HEK293 (cell line): ENCODE data around the gene ITGA11.

Experiments
- CTCF ChIA-PET: fragments of 350-600 bp; formaldehyde crosslinking; extraction: SDS; loops from one replicate; lab custom pipeline; 2021; ENCODE audit warnings: antibody characterized with exemption; lab: Yijun Ruan, JAX
- POLR2A ChIA-PET: fragments of 300-600 bp; formaldehyde crosslinking; extraction: SDS; loops from one replicate; lab custom pipeline; 2020; ENCODE audit warnings: antibody characterized with exemption, inconsistent platforms; lab: Yijun Ruan, JAX
- H3K27ac ChIP-seq: fragments of 200-500 bp; sonication (Bioruptor generic); 2 replicates; pipeline ENCODE4 v1.5.1; 2014; ENCODE audit warnings: low read depth, low read length, control low read depth, inconsistent platforms; ENCODE audit errors: extremely low read depth
- H3K36me3 ChIP-seq, 2 experiments: fragments of 200-500 bp in 1 of 2; sonication (Bioruptor generic) in 1 of 2; 1 replicate in 1 of 2; 2 replicates in 1 of 2; pipeline ENCODE4 v1.5.1; 2014 to 2017; ENCODE audit warnings: inconsistent platforms in 2 of 2, low read length in 2 of 2; ENCODE audit not compliant: control insufficient read depth in 2 of 2, insufficient read depth in 1 of 2
- H3K4me1 ChIP-seq: fragments of 200-500 bp; sonication (Bioruptor generic); 2 replicates; pipeline ENCODE4 v1.5.1; 2014; ENCODE audit warnings: mild to moderate bottlenecking, low read length, inconsistent platforms; ENCODE audit not compliant: control insufficient read depth, insufficient read depth
- H3K4me3 ChIP-seq: 2 replicates; pipeline ENCODE4 v1.5.1; 2011; ENCODE audit warnings: low read depth, mild to moderate bottlenecking, control low read depth, low read length, moderate library complexity
- H3K9me3 ChIP-seq: fragments of 200-500 bp; sonication (Bioruptor generic); 2 replicates; pipeline ENCODE4 v1.5.1; 2014; ENCODE audit warnings: low read depth, low read length, inconsistent platforms; ENCODE audit not compliant: control insufficient read depth, insufficient read depth
- BCL11A ChIP-seq: fragments of 450-650 bp; formaldehyde crosslinking; IDR thresholded peaks from 2 replicates; pipeline ENCODE4 v1.5.1; 2016; ENCODE audit warnings: low read depth, missing biosample characterization, missing genetic modification characterization
- GFI1B ChIP-seq: fragments of 450-650 bp; formaldehyde crosslinking; IDR thresholded peaks from 2 replicates; pipeline ENCODE4 v1.5.1; 2016; ENCODE audit warnings: missing biosample characterization, missing genetic modification characterization
- GLI4 ChIP-seq: fragments of 450-650 bp; formaldehyde crosslinking; IDR thresholded peaks from 2 replicates; pipeline ENCODE4 v1.5.1; 2016; ENCODE audit warnings: missing biosample characterization, missing genetic modification characterization
- HOXA7 ChIP-seq: sonication (generic); formaldehyde crosslinking; IDR thresholded peaks from 2 replicates; pipeline ENCODE4 v1.8.1; 2022; ENCODE audit warnings: missing genetic modification reagents, borderline replicate concordance
- KLF10 ChIP-seq: fragments of 450-650 bp; IDR thresholded peaks from 2 replicates; pipeline ENCODE4 v1.5.1; 2018; ENCODE audit warnings: missing biosample characterization, mild to moderate bottlenecking, missing genetic modification characterization
- SCRT1 ChIP-seq: fragments of 450-650 bp; formaldehyde crosslinking; IDR thresholded peaks from 2 replicates; pipeline ENCODE4 v1.5.1; 2016; ENCODE audit warnings: missing biosample characterization, missing genetic modification characterization, borderline replicate concordance
- SCRT2 ChIP-seq: fragments of 450-650 bp; formaldehyde crosslinking; IDR thresholded peaks from 2 replicates; pipeline ENCODE4 v1.5.1; 2016; ENCODE audit warnings: missing biosample characterization, missing genetic modification characterization
- ZFP37 ChIP-seq: fragments of 450-650 bp; formaldehyde crosslinking; IDR thresholded peaks from 2 replicates; pipeline ENCODE4 v1.5.1; 2016; ENCODE audit warnings: missing biosample characterization, missing genetic modification characterization
- ZNF121 ChIP-seq: fragments of 450-650 bp; formaldehyde crosslinking; IDR thresholded peaks from 2 replicates; pipeline ENCODE4 v1.5.1; 2016; ENCODE audit warnings: missing biosample characterization, missing genetic modification characterization
- ZNF133 ChIP-seq: fragments of 450-650 bp; formaldehyde crosslinking; IDR thresholded peaks from 2 replicates; pipeline ENCODE4 v1.5.1; 2016; ENCODE audit warnings: missing biosample characterization, missing genetic modification characterization
- ZNF391 ChIP-seq: fragments of 450-650 bp; formaldehyde crosslinking; IDR thresholded peaks from 2 replicates; pipeline ENCODE4 v1.5.1; 2016; ENCODE audit warnings: low read depth, missing biosample characterization, missing genetic modification characterization, borderline replicate concordance
- ZNF529 ChIP-seq: fragments of 450-650 bp; formaldehyde crosslinking; IDR thresholded peaks from 2 replicates; pipeline ENCODE4 v1.5.1; 2017; ENCODE audit warnings: missing genetic modification characterization, missing biosample characterization; ENCODE audit not compliant: insufficient replicate concordance
- ZNF624 ChIP-seq: fragments of 450-650 bp; formaldehyde crosslinking; IDR thresholded peaks from 2 replicates; pipeline ENCODE4 v1.5.1; 2017; ENCODE audit warnings: missing biosample characterization, missing genetic modification characterization
- ZNF670 ChIP-seq: fragments of 450-650 bp; formaldehyde crosslinking; IDR thresholded peaks from 2 replicates; pipeline ENCODE4 v1.5.1; 2016; ENCODE audit warnings: missing biosample characterization, missing genetic modification characterization, low read depth
- TF ChIP-seq, protein P1 (sequence below): fragments of 450-650 bp; IDR thresholded peaks from 2 replicates; pipeline ENCODE4 v1.5.1; 2018; ENCODE audit warnings: missing biosample characterization, missing genetic modification characterization
- TF ChIP-seq, protein P2 (sequence below): fragments of 450-650 bp; formaldehyde crosslinking; IDR thresholded peaks from 2 replicates; pipeline ENCODE4 v1.5.1; 2017; ENCODE audit warnings: missing biosample characterization, missing genetic modification characterization
- TF ChIP-seq, protein P3 (sequence below): fragments of 450-650 bp; formaldehyde crosslinking; IDR thresholded peaks from 2 replicates; pipeline ENCODE4 v1.5.1; 2017; ENCODE audit warnings: missing biosample characterization, missing genetic modification characterization
- TF ChIP-seq, protein P4 (sequence below): fragments of 450-650 bp; formaldehyde crosslinking; IDR thresholded peaks from 2 replicates; pipeline ENCODE4 v1.5.1; 2016; ENCODE audit warnings: missing biosample characterization, missing genetic modification characterization

The ITGA11 gene

DNA sequence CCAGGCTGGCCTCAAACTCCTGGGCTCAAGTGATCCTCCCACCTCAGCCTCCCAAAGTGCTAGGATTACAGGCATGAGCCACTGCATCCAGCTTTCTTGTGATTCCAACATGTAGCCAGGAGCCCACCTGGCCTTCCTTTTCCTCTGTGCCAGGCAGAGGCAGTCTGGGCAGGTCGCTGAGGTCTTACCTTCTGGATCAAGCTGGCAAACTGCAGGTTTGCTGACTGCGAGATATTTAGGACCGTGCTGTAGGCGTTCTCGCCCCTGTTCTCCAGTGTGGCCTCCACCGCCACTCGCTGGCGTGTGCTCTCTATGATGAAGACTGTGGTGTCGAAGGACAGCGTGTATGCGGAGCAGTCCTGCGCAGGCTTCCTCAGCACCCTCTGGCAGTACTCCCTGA is 112.0 kb downstream of the ITGA11 start:
- ChIA-PET CTCF (interaction anchor here (0.5 to 1.3 kb wide), 6 partner anchors 9 to 688 kb away, joined by 3 to 5 read pairs (median 4); no protein-coding TSS in a partner anchor), POLR2A (no interaction called here)

DNA sequence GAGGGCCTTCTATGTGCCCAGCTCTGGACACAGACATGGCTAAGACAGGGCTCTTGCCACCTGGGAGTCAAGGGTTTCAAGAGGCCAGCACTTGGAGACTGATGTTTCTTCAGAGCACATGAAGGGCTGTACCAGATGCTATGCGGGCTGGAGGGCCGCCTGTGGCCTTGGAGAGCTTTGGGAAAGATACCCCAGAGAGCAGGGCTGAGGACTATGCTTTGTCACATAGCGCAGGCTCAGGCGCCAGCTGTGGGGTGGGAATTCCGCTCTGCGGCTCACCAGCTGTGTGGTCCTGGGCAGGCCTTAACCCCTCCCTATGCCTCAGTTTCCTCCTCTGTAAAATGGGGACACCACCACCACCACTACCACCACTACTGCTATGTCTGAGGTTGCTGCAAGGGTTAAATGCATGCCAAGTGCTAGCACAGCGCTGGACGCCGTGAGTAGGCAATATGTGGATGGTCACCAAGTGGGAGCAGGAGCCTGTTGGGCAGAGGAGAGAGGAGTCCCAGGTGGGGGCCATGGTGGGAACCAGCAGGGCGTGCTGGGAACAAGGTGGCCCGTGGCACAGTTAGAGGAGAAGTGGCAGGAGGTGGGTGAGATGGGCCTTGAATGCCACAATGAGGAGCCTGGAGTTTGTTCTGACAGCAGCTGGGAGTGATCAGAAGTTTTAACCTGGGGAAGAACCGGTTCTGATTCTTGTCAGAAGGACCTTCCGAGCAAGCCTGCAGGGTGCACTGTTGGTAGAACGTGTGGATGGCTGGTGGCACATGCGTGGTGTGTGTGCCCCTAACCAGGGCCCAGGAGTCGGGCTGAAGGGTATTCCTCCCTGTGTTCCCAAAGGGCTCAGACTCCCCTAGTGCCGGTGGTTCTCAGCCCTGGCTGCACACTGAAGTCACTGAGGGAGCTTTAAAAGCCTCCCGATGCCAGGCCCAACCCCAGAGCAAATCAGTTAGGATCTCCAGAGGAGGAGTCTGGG is 112.7 kb downstream of the ITGA11 start:
- Histone ChIP-seq H3K4me1 (no peaks in the 10 kb centered on the region), H3K4me3 (no peak overlapping the region), H3K36me3 (no peaks in the 10 kb centered on the region)
- CTCF ChIA-PET, result interaction anchor here (0.7 to 1.3 kb wide), 4 partner anchors 8 to 255 kb away, joined by 3 to 5 read pairs (median 4); no protein-coding TSS in a partner anchor
- TF ChIP-seq ZNF529 (tag by site-specific recombination), result no peak
- no peak for TF ChIP-seq ZNF133 (tag by site-specific recombination)
- TF ChIP-seq SCRT2 (tag by site-specific recombination), result no peak
- TF ChIP-seq SCRT1 (tag by site-specific recombination), result no peak
- no peak for TF ChIP-seq ZNF624 (tag by site-specific recombination)
- TF ChIP-seq, protein P1, sequence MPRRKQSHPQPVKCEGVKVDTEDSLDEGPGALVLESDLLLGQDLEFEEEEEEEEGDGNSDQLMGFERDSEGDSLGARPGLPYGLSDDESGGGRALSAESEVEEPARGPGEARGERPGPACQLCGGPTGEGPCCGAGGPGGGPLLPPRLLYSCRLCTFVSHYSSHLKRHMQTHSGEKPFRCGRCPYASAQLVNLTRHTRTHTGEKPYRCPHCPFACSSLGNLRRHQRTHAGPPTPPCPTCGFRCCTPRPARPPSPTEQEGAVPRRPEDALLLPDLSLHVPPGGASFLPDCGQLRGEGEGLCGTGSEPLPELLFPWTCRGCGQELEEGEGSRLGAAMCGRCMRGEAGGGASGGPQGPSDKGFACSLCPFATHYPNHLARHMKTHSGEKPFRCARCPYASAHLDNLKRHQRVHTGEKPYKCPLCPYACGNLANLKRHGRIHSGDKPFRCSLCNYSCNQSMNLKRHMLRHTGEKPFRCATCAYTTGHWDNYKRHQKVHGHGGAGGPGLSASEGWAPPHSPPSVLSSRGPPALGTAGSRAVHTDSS (tag by site-specific recombination), result no peak
- TF ChIP-seq, protein P2, sequence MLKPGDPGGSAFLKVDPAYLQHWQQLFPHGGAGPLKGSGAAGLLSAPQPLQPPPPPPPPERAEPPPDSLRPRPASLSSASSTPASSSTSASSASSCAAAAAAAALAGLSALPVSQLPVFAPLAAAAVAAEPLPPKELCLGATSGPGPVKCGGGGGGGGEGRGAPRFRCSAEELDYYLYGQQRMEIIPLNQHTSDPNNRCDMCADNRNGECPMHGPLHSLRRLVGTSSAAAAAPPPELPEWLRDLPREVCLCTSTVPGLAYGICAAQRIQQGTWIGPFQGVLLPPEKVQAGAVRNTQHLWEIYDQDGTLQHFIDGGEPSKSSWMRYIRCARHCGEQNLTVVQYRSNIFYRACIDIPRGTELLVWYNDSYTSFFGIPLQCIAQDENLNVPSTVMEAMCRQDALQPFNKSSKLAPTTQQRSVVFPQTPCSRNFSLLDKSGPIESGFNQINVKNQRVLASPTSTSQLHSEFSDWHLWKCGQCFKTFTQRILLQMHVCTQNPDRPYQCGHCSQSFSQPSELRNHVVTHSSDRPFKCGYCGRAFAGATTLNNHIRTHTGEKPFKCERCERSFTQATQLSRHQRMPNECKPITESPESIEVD, result no peak
- TF ChIP-seq HOXA7 (CRISPR knock-in tag), result no peak
- TF ChIP-seq ZNF670 (tag by site-specific recombination), result no peak
- no peak for TF ChIP-seq ZFP37 (tag by site-specific recombination)
- no peak for TF ChIP-seq BCL11A (tag by site-specific recombination)
- peak; percentile 82; the same call in 1 of the 2 replicates for TF ChIP-seq ZNF391
- TF ChIP-seq, protein P3, sequence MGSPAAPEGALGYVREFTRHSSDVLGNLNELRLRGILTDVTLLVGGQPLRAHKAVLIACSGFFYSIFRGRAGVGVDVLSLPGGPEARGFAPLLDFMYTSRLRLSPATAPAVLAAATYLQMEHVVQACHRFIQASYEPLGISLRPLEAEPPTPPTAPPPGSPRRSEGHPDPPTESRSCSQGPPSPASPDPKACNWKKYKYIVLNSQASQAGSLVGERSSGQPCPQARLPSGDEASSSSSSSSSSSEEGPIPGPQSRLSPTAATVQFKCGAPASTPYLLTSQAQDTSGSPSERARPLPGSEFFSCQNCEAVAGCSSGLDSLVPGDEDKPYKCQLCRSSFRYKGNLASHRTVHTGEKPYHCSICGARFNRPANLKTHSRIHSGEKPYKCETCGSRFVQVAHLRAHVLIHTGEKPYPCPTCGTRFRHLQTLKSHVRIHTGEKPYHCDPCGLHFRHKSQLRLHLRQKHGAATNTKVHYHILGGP, result no peak
- peak; percentile 63; the same call in 1 of the 2 replicates for TF ChIP-seq GLI4 (tag by site-specific recombination)
- TF ChIP-seq, protein P4, sequence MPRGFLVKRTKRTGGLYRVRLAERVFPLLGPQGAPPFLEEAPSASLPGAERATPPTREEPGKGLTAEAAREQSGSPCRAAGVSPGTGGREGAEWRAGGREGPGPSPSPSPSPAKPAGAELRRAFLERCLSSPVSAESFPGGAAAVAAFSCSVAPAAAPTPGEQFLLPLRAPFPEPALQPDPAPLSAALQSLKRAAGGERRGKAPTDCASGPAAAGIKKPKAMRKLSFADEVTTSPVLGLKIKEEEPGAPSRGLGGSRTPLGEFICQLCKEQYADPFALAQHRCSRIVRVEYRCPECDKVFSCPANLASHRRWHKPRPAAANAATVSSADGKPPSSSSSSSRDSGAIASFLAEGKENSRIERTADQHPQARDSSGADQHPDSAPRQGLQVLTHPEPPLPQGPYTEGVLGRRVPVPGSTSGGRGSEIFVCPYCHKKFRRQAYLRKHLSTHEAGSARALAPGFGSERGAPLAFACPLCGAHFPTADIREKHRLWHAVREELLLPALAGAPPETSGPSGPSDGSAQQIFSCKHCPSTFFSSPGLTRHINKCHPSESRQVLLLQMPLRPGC (tag by site-specific recombination), result no peak
- TF ChIP-seq KLF10 (tag by site-specific recombination), result no peak
- TF ChIP-seq, all 188 proteins: peak for 2
- POLR2A ChIA-PET, result no interaction called here
- Histone ChIP-seq H3K27ac (no peak overlapping the region), H3K9me3 (no peaks in the 10 kb centered on the region)

More for the DNA sequence above, 112.0 kb downstream of the ITGA11 start:
- no peaks in the 10 kb centered on the region for H3K4me1 ChIP-seq
- H3K4me3 ChIP-seq, result no peak overlapping the region
- H3K27ac ChIP-seq, result no peak overlapping the region
- H3K9me3 ChIP-seq, result no peaks in the 10 kb centered on the region
- TF ChIP-seq GFI1B (tag by site-specific recombination), result no peak
- peak; percentile 56; the same call in 1 of the 2 replicates for TF ChIP-seq ZNF121
- no peaks in the 10 kb centered on the region for H3K36me3 ChIP-seq
